Stimulated activated CD4-positive, alpha-beta T cell treated with anti-CD3 and anti-CD28 coated beads, TNF-alpha, amount 100 ng/mL, for 24 hours (primary cell): ENCODE results near the gene CENPP.

Source experiments
- DNase-seq, 3 experiments: peaks; one replicate each; pipeline ENCODE4 v3.0.0-alpha.2; 2020; ENCODE audit warnings: low read depth in 3 of 3

The CENPP gene

GRCh38 chr9:92480291-92480771 is 154.6 kb downstream of the CENPP start:
- no peak for DNase-seq

DNA sequence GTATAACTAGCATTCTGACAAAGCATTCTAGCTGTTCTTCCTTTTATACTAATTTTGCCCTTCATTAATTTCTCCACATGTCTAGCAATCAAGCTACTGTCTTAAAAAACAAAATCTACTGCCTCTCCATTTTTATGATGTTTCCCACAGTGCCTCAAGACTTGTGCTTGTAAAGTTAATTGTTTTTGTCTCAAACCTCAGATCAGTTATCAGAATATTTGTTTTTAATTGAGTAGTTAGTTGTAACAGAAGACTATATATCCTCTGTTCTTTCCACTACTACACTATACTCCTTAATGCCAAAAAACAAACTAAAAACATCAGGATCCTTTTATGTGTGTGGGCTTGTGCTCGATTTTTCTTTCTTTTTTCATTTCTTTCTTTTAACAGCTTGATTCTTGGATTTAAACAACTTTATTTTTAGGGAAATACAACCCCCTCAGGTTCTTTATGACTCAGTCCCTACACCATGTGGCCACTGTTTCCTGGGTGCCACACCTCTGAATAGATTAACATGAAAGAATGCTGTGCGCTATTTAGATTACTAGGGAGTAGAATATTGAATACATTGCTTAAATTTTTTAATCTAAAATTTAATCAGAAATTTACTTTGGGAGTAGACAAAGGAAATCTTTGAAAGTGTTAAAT is 155.4 kb downstream of the CENPP start:
- no peak for DNase-seq

DNA sequence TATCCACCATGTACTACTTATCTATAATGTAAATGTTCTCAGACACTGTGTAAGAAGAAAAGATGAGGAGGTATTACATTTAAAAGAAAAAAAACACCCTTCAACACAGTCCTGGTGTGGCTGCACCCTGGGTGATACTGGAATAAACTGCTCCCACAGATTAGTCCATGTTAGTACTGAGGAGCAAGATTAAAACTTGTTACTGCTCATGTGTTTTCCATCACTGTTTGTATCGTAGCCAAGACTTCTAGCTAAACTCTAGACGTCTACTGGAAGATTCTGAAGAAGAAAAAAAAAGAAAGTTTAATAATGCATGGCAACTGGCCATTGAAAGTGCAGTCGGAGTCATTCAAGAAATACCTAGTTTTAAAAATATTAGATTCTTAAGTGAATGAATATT is 156.6 kb downstream of the CENPP start, which contains the start of gene ASPN:
TSS of gene ASPN (minus strand) at position 178 of the 400 bp plus-strand sequence.
- DNase-seq = no peak

DNA sequence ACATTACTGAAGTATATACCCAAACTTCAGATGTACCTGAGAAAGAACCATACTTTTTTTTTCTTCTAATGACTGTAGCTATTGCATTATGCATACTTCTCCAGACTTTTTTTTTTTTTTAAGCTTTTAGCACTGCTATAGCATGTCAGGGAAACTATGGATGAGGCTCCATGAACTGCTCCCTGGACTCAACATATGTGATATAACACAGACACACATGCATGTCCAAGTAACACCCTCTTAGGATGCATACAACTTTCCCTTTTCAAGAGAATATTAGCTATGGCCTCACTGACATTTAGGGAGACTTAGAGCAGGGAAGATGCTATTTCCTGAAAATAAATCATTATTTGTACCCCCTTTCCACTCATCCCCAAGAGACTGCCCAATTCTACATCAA is 157.1 kb downstream of the CENPP start:
- DNase-seq = no peak

- no peak for DNase-seq
Observed at GRCh38 chr9:92483627-92484545, 158.1 kb downstream of the CENPP start.

DNA sequence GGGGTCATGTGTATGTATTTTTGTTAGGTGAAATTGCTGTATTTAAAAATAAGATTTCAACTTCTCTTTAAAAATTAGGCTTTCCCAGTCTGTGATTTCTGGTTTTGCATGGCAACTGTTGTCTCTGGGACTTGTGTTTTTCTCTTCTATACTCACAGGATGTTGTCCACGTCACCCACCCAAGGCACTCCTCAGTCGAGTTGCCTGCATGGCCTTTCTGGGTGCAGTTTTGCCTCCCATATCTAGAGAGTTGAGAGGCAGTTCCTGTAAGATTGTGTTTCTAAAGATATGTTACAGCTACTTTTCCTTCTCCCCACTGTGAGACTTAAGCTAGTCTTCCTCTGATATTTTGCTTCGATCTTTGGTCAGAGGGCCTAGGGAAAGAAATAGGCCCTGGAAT is 158.8 kb downstream of the CENPP start:
- no peak for DNase-seq

GRCh38 chr9:92486371-92486770 is 160.6 kb downstream of the CENPP start:
- no peak for DNase-seq

GRCh38 chr9:92488681-92489550 is 163.2 kb downstream of the CENPP start:
- DNase-seq = no peak

DNA sequence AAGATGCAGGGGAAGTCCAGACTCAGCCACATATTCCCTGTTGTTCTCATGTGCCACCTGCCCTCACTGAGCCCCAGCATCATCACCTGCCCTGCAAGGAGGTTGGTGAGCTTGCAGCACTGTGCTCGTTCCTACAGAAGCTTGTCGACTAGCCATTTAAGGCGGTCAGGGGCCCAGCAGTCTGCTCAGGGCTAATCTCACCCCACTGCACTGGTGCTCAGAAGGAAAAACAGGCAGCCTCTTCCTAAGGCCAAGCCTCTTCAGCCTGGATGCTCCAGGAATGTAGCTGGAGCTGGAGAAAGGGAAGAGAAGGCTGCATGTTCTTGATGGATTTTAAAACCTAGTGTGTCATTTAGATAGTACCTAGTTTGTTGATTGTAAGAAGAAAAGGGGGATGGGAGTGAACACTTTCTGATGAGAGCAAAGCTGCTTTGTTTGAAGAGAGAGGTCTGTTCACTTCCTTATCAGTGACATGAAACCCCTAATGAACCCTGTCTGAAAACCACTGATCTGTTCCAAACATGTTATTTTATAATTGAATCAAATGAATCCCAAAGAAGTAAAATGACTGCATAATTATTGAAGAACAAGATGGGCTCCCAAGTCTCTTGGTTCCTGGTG is 167.1 kb downstream of the CENPP start:
- DNase-seq = no peak

GRCh38 chr9:92493749-92494387 is 168.1 kb downstream of the CENPP start:
- DNase-seq = no peak

GRCh38 chr9:92494856-92495255 is 169.1 kb downstream of the CENPP start:
- DNase-seq = no peak

- DNase-seq = no peak
Observed at GRCh38 chr9:92496396-92497176, 170.8 kb downstream of the CENPP start.

GRCh38 chr9:92499701-92500100 is 173.9 kb downstream of the CENPP start:
- no peak for DNase-seq

DNA sequence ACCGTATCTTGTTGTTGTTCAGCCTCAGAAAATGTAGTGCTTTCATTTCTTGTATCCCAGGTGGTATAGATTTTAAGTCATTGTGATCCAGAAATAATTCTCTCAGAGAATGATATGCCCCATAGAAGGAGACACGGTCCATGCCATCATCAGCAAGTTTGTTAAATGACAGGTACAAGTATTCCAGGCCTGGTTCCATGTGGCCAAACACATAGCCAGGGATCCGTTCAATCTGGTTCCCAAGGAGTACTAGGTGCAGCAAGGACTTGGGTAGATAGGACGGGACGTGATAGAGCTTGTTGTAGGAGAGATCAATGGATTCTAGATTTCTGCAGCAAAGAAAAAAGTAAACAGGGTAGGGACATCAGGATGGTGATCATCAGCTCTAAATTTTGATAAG is 175.0 kb downstream of the CENPP start:
- no peak for DNase-seq

DNA sequence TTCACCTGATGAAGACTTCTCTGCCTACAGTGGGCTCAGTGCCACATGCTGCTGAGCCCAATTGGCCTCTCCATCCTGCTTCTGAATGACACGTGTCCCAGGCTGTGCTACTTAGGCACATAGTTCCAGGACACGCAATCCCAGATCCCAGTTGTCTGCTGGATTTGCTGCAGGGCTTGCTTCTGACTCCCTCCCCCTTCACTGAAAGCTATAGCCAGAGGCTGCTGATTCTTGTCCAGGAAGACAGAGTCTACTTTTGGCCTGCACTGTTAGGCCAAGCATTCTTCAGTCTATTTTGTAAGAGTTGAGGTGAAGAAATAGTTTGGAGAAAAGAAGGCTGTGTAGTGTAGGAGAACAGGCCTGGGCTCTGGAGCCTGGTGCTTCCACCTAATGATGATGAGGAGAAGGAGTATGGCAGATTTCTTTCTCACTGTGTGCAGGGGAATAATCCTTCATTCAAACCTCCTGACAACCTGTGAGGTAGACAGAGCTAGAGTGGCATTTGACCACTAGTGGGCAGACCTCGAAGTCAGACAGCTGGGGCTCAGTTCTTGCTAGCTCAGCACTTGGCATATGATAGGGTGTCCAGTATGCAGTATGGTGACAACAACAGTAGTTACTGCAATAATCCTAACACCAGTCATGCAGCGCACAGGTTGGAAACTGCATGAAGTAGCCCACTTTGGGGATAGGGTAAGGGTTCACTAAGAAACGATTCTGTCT is 176.1 kb downstream of the CENPP start:
- DNase-seq = no peak

- no peak for DNase-seq
Observed at GRCh38 chr9:92503156-92503555, 177.4 kb downstream of the CENPP start.

DNA sequence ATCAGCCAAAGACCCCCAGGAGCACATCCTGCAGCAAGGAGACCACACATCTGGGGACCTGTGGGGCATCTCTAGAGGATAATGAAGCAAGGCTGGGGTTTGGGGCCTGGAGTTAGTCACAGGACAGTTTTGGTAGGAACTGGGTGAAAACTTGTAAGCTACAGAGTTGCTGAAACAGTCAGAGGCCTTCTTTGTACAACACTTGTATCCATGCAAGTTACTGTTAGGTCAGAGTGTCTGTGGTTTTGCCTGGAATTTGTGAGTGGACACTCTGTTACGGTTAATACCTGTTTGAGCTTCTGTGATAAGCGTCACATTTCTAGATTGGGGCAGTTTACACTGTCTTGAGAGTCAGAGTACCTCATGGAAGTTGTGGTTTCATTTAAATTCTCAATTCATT is 179.1 kb downstream of the CENPP start:
- no peak for DNase-seq

DNA sequence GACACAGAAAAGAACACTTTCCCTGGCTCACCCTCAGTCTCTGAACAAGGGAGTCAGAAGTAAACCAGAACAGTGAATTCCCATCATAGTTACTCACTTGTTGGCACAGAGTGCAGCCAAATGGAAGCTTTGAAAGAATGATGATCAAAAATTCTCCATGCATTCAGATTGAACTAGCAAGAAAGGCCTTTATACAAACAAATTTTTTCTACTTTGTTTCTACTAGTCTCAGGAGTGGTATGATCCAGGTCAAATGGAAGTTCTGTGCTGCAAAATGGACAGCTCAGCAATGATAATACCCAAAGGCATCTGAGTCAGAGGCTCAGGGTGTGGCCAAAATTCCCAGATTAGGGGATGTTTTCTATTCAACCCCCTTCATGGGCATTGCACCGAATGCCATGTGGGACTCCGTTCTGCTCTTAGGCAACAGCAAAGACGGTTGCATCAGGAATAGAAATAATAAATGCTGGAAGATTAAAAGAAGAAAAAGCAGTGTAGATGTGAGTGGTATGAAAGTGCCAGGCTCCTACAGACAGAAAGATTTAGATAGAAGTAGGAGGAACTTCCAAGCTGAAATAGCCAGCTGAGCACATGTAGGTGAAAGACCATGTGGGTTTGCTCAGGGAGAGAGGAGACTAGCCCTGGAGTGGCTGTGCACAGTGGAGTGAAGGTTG is 180.6 kb downstream of the CENPP start:
- DNase-seq = no peak

GRCh38 chr9:92507005-92507404 is 181.3 kb downstream of the CENPP start:
- DNase-seq = no peak
